H1 (cell line): ENCODE data around the gene ZNF524. TPM values are rescaled to one million over a fixed set of nuclear protein-coding genes. Genes with fewer than 3 reads are reported as not detected.

Experiments used
- ASH2L ChIP-seq: fragments of 200-600, 300-600 bp; sonication (generic); IDR thresholded peaks from one replicate; pipeline ENCODE4 v1.7.1; 2017; ENCODE audit warnings: low read length
- BACH1 ChIP-seq: IDR thresholded peaks from 2 replicates; pipeline ENCODE4 v1.6.1; 2012; ENCODE audit warnings: low read length, improper control_type of control experiment
- CBX5 ChIP-seq: fragments of 300-800, 300-1000 bp; sonication (generic); IDR thresholded peaks from 2 replicates; pipeline ENCODE4 v1.7.1; 2016; ENCODE audit warnings: antibody characterized with exemption, low read length, low read depth
- CHD2 ChIP-seq: IDR thresholded peaks from 2 replicates; pipeline ENCODE4 v1.6.1; 2012; ENCODE audit warnings: low read length, improper control_type of control experiment
- CTBP2 ChIP-seq: IDR thresholded peaks from 2 replicates; pipeline ENCODE4 v1.7.0; 2011; ENCODE audit warnings: borderline replicate concordance, mild to moderate bottlenecking, moderate library complexity, mixed read lengths, low read length; ENCODE audit not compliant: insufficient read depth, insufficient read length
- EGR1 ChIP-seq: IDR thresholded peaks from 2 replicates; pipeline ENCODE4 v1.6.1; 2011; ENCODE audit warnings: low read depth, low read length, borderline replicate concordance
- JUND ChIP-seq: IDR thresholded peaks from 2 replicates; pipeline ENCODE4 v1.6.1; 2011; ENCODE audit warnings: mild to moderate bottlenecking, improper control_type of control experiment, low read length
- KDM4A ChIP-seq: IDR thresholded peaks from one replicate; pipeline ENCODE4 v1.7.1; 2012; ENCODE audit warnings: low read depth, mild to moderate bottlenecking, moderate library complexity, low read length, inconsistent platforms; ENCODE audit not compliant: severe bottlenecking
- MAFK ChIP-seq: IDR thresholded peaks from 2 replicates; pipeline ENCODE4 v1.6.1; 2012; ENCODE audit warnings: low read depth, mild to moderate bottlenecking, improper control_type of control experiment, low read length
- PHF8 ChIP-seq: fragments of 200-600 bp; sonication (generic); conservative IDR thresholded peaks from 2 replicates; pipeline ENCODE4 v1.7.1; 2012; ENCODE audit warnings: low read depth, mild to moderate bottlenecking, inconsistent platforms, low read length, moderate library complexity
- POLR2A ChIP-seq, 2 experiments: IDR thresholded peaks; 1 replicate in 1 of 2; 2 replicates in 1 of 2; pipeline ENCODE4 v1.6.1; 2011; ENCODE audit warnings: low read depth in 2 of 2, low read length in 2 of 2, mild to moderate bottlenecking in 2 of 2; ENCODE audit errors: control extremely low read depth in 1 of 2
- POU5F1 ChIP-seq: IDR thresholded peaks from 2 replicates; pipeline ENCODE4 v1.6.1; 2011; ENCODE audit warnings: low read depth, mild to moderate bottlenecking, low read length, moderate library complexity
- RBBP5 ChIP-seq: IDR thresholded peaks from 2 replicates; pipeline ENCODE4 v1.7.1; 2012; ENCODE audit warnings: low read depth, mild to moderate bottlenecking, inconsistent platforms, low read length, moderate library complexity, borderline replicate concordance
- RNF2 ChIP-seq: fragments of 200-900, 300-1000 bp; sonication (generic); IDR thresholded peaks from 2 replicates; pipeline ENCODE4 v1.7.1; 2016; ENCODE audit warnings: borderline replicate concordance, low read depth, mild to moderate bottlenecking, antibody characterized with exemption, low read length; ENCODE audit not compliant: poor library complexity, severe bottlenecking; ENCODE audit errors: missing control alignments
- SIX5 ChIP-seq: IDR thresholded peaks from 2 replicates; pipeline ENCODE4 v1.6.1; 2011; ENCODE audit warnings: mild to moderate bottlenecking, low read depth, low read length
- SRF ChIP-seq: IDR thresholded peaks from 2 replicates; pipeline ENCODE4 v1.6.1; 2011; ENCODE audit warnings: mild to moderate bottlenecking, low read depth, low read length, moderate library complexity
- TAF1 ChIP-seq: IDR thresholded peaks from 2 replicates; pipeline ENCODE4 v1.6.1; 2011; ENCODE audit warnings: mild to moderate bottlenecking, low read depth, low read length
- TBP ChIP-seq: IDR thresholded peaks from 2 replicates; pipeline ENCODE4 v1.6.1; 2011; ENCODE audit warnings: low read depth, low read length, improper control_type of control experiment
- polyA plus RNA-seq, 7 experiments: library from polyadenylated mRNA; depleted of rRNA in 3 of 7; stranded (reverse) in 5 of 7; unstranded in 2 of 7; fragments of >200 nt in 5 of 7; fragments of 200-250 nt in 2 of 7; gene quantifications; 1 replicate in 5 of 7; 2 replicates in 1 of 7; 4 replicates in 1 of 7; pipeline versions ENCODE4 v1.2.1 to v1.2.3, GENCODE V29; 2011 to 2013; ENCODE audit warnings: missing spikeins in 2 of 7, mixed read lengths in 2 of 7
- total RNA-seq: library from RNA; stranded (reverse); fragmentation: NEBNext Ultra II Directional; extraction: Animal tissue kit (Norgen Biotek cat#: 25700); gene quantifications from 2 replicates; pipeline ENCODE4 v1.2.1, GENCODE V29; 2021
- TF ChIP-seq, protein P1 (sequence below): IDR thresholded peaks from 2 replicates; pipeline ENCODE4 v1.6.1; 2012; ENCODE audit warnings: inconsistent platforms
- TF ChIP-seq, protein P2 (sequence below): IDR thresholded peaks from 2 replicates; pipeline ENCODE4 v1.6.1; 2011; ENCODE audit warnings: low read depth, mild to moderate bottlenecking, low read length; ENCODE audit not compliant: insufficient read depth
- TF ChIP-seq, protein P3 (sequence below), 3 experiments: IDR thresholded peaks; 1 replicate in 2 of 3; 2 replicates in 1 of 3; pipeline versions ENCODE4 v1.5.1 to v1.6.1; 2011; ENCODE audit warnings: low read length in 3 of 3, mild to moderate bottlenecking in 3 of 3, inconsistent platforms in 2 of 3, low read depth in 1 of 3, moderate library complexity in 1 of 3; ENCODE audit not compliant: insufficient read depth in 1 of 3; ENCODE audit errors: control extremely low read depth in 1 of 3

ZNF524 gene
- total and polyA plus RNA-seq, 2 of the 8 experiments (the other 6 are each of a cell fraction or from before 2014, with no cell fraction given), result 4.4 to 4.7 TPM

DNA sequence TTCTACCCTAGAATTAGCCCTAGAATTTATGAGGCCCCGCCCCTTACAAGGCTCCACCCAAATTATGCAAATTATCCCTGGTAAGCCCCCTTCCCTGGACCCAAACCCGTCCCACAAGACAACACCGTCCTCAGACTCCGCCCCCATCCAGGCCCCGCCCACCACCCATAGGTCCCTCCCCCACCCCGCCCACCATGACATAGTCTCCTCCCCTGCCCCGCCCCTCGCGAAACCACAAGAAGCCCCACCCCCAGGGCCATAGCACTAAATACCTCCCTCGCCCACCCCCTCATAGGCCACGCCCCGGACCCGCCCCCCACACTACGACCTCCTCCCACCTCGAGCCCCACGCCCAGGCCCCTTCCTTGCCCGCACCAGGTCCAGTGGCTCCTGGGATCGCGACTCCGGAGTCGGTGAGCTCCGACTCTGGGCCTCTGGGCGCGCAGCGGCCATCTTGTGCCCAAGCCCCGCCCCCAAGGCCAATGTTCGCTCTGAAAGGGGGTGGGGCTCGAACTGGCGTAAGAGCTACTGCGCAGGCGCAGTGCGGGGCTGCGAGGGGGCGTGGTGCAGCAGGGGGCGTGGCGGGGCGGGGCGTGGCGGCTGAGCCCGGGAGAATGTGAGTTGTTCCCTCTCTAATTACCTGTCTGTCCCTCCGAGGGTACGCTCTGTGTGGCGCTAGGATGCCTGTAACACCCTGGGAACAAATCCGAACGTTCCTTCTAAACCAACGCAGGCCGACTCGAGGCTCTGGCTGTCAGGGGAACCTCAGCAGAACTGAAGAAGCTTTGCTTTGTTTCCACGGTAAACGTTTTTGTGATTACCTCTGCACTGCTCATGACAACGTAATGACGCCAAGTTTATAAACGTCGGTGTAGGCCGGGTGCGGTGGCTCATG lies 24.3 kb downstream of the ZNF524 start, which contains the start of gene ZNF784 (continued):
- TF ChIP-seq KDM4A (peak; percentile 43), RNF2 (no peak), POLR2A (IDR thresholded peaks at IDR 0.05; ENCODE audit: control extremely low read depth in 1 of 2, low read depth in 2 of 2, low read length in 2 of 2) (peak; percentile 62 to 86), CBX5 (no peak), SIX5 (no peak), TBP (peak; percentile 86), SRF (no peak), TAF1 (peak; percentile 97), EGR1 (no peak), BACH1 (no peak), RBBP5 (no peak), PHF8 (peak; percentile 94), POU5F1 (no peak), CHD2 (peak; percentile 27; the same call in 1 of the 2 replicates), ASH2L (peak; percentile 40), JUND (no peak), CTBP2 (no peak), MAFK (no peak)
- TF ChIP-seq, protein P1, sequence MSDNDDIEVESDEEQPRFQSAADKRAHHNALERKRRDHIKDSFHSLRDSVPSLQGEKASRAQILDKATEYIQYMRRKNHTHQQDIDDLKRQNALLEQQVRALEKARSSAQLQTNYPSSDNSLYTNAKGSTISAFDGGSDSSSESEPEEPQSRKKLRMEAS, result no peak
- TF ChIP-seq, protein P2, sequence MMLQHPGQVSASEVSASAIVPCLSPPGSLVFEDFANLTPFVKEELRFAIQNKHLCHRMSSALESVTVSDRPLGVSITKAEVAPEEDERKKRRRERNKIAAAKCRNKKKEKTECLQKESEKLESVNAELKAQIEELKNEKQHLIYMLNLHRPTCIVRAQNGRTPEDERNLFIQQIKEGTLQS, result no peak
- TF ChIP-seq, protein P3, sequence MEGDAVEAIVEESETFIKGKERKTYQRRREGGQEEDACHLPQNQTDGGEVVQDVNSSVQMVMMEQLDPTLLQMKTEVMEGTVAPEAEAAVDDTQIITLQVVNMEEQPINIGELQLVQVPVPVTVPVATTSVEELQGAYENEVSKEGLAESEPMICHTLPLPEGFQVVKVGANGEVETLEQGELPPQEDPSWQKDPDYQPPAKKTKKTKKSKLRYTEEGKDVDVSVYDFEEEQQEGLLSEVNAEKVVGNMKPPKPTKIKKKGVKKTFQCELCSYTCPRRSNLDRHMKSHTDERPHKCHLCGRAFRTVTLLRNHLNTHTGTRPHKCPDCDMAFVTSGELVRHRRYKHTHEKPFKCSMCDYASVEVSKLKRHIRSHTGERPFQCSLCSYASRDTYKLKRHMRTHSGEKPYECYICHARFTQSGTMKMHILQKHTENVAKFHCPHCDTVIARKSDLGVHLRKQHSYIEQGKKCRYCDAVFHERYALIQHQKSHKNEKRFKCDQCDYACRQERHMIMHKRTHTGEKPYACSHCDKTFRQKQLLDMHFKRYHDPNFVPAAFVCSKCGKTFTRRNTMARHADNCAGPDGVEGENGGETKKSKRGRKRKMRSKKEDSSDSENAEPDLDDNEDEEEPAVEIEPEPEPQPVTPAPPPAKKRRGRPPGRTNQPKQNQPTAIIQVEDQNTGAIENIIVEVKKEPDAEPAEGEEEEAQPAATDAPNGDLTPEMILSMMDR (IDR thresholded peaks at IDR 0.05; ENCODE audit: control extremely low read depth in 1 of 3, insufficient read depth in 1 of 3, low read depth in 1 of 3, low read length in 3 of 3), result no peak
